AG04450 (cell line): ENCODE measurements around the gene ILDR1. TPM values are rescaled to one million over a fixed set of nuclear protein-coding genes. Genes with fewer than 3 reads are reported as not detected.

ENCODE experiments used
- CTCF ChIA-PET: fragments of 300-600, 350-600 bp; formaldehyde crosslinking; extraction: SDS; loops from one replicate; lab custom pipeline; 2022; ENCODE audit warnings: antibody characterized with exemption, inconsistent platforms; lab: Charles Lee
- POLR2A ChIA-PET: fragments of 350-600 bp; formaldehyde crosslinking; extraction: SDS; loops from one replicate; lab custom pipeline; 2021; ENCODE audit warnings: antibody characterized with exemption, inconsistent platforms; lab: Yijun Ruan, JAX
- DNase-seq: peaks from one replicate; pipeline ENCODE4 v3.0.0-alpha.2; 2011; ENCODE audit warnings: low read depth, low spot score
- H3K27ac ChIP-seq: one replicate; pipeline ENCODE4 v1.5.1; 2012; ENCODE audit warnings: low read depth, low read length, control low read depth
- H3K27me3 ChIP-seq: one replicate; pipeline ENCODE4 v1.6.0; 2012; ENCODE audit warnings: low read length; ENCODE audit not compliant: control insufficient read depth, insufficient read depth
- H3K4me3 ChIP-seq: 2 replicates; pipeline ENCODE4 v1.5.1; 2011; ENCODE audit warnings: mild to moderate bottlenecking, low read depth, low read length, control low read depth
- H3K9me3 ChIP-seq: 2 replicates; pipeline ENCODE4 v1.5.1; 2012; ENCODE audit warnings: low read length; ENCODE audit not compliant: control insufficient read depth, insufficient read depth
- polyA plus RNA-seq: library from polyadenylated mRNA; depleted of rRNA; stranded (reverse); fragments of >200 nt; gene quantifications from 2 replicates; pipeline ENCODE4 v1.2.3, GENCODE V29; 2011
- TF ChIP-seq, protein P1 (sequence below): IDR thresholded peaks from 2 replicates; pipeline ENCODE4 v1.5.1; 2011; ENCODE audit warnings: low read depth, low read length, control low read depth, inconsistent platforms

Gene ILDR1
- polyA plus RNA-seq, 1 experiment: not detected

DNA sequence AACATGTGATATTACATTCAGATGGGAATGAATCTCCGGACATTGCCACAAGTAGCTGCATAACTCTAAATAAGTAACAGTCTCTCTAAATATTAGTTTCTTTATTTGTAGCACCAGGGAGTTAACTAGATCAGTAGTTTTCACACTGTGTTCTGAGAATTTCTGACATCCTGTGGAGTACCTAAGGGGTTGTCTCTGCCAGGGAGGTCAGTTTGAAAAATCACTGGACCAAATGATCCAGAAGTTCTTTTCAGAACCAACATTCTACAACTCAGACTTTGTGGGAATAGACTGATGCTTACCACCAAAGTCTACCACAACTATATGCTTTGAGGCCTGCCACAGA, 9.0 kb upstream of the ILDR1 start:
- POLR2A ChIA-PET: no interaction called here
- CTCF ChIA-PET: interaction anchor here (0.9 kb wide), 1 partner anchor 35 kb away, joined by 3 read pairs; no protein-coding TSS in a partner anchor
- Histone ChIP-seq H3K27ac (no peak overlapping the region), H3K4me3 (no peak overlapping the region), H3K27me3 (no peaks in the 10 kb centered on the region), H3K9me3 (no peaks in the 10 kb centered on the region)
- TF ChIP-seq, protein P1, sequence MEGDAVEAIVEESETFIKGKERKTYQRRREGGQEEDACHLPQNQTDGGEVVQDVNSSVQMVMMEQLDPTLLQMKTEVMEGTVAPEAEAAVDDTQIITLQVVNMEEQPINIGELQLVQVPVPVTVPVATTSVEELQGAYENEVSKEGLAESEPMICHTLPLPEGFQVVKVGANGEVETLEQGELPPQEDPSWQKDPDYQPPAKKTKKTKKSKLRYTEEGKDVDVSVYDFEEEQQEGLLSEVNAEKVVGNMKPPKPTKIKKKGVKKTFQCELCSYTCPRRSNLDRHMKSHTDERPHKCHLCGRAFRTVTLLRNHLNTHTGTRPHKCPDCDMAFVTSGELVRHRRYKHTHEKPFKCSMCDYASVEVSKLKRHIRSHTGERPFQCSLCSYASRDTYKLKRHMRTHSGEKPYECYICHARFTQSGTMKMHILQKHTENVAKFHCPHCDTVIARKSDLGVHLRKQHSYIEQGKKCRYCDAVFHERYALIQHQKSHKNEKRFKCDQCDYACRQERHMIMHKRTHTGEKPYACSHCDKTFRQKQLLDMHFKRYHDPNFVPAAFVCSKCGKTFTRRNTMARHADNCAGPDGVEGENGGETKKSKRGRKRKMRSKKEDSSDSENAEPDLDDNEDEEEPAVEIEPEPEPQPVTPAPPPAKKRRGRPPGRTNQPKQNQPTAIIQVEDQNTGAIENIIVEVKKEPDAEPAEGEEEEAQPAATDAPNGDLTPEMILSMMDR: no peak
- DNase-seq: no peak

DNA sequence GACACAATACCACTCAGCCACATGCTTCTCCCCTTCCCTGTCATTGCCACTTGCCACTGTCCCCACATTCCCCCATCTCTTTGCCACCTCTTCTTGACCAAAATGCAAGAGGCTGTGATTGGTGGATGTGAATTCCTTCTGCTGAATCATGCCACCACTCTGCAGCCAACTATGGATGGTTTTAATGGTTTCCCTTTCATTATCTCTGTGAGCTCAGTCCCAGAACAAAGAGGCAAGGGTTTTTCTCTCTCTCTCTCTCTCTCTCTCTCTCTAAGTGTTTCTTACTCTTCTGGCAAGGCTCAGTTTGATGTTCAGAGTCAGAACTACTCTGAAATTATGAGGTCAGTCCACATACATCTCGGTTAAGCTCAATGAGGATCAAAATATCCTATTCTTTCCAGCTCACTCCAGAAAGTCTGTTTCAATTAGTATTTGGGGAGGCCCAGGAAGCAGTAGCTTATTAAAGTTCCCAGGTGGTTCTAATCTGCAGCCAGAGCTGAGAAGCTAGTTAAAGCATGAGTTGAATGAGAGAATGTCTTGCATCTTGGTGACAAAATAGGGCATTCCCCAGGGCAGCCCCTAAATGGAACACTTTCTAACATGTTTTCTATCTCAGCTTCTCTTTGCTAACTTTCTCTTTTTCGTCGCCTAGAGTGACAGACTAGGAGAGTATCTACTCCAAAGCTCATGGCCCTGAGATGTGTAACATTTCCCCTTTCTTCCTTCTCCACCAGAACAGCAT, 8.5 kb upstream of the ILDR1 start:
- Histone ChIP-seq H3K9me3 (no peaks in the 10 kb centered on the region), H3K4me3 (no peak overlapping the region), H3K27ac (no peak overlapping the region), H3K27me3 (no peaks in the 10 kb centered on the region)
- POLR2A ChIA-PET: no interaction called here
- CTCF ChIA-PET: interaction anchor here (0.9 kb wide), 1 partner anchor 35 kb away, joined by 3 read pairs; no protein-coding TSS in a partner anchor
- TF ChIP-seq, protein P1: no peak
- DNase-seq: no peak

DNA sequence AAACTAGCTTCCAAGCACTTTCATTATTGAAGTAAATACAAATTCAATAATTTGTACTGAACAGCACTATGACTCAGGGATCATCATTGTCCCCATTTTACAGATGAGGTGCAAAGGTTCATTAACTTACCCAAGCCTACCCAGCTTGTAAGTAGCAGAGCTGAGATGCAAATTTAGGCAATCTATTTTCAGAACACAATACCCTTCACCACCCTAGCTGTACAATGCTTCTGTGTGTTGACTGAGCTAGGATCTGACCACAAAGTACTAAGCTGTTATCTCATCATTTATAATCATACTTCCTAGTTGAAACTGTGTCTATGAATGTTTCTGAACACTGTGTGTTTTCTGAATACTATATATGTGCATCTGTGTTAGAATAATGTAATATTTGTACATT, 3.2 kb upstream of the ILDR1 start:
- Histone ChIP-seq H3K27ac (no peak overlapping the region), H3K4me3 (no peak overlapping the region), H3K9me3 (no peaks in the 10 kb centered on the region; the same call in 1 of the 2 replicates), H3K27me3 (peaks cover 9% of the 10 kb centered on the region)
- ChIA-PET POLR2A (no interaction called here), CTCF (interaction anchor here (0.9 kb wide), 1 partner anchor 30 kb away, joined by 3 read pairs; no protein-coding TSS in a partner anchor)
- TF ChIP-seq, protein P1: no peak
- no peak for DNase-seq

DNA sequence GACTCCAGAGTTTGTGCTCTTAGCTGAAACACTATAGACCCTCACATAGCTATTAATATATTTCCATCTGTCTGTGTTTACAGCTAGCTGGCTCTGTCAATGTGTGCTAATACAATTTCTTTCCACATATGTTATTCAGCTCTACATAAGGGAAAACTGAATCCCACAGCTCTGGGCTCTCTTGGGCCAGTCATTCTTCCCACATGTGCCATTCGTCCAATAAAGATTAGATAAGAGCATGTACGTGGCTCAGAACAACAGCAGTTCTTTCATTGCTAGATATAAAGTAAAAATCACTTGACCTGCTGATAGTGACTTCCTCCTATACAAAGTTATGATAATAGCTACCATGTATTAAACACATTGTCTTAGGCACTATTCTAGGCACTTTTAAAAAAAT, 2.8 kb upstream of the ILDR1 start:
- ChIA-PET CTCF (interaction anchor here (0.9 kb wide), 1 partner anchor 29 kb away, joined by 3 read pairs; no protein-coding TSS in a partner anchor), POLR2A (no interaction called here)
- DNase-seq: no peak

More for the DNA sequence above, 2.8 kb upstream of the ILDR1 start:
- Histone ChIP-seq H3K27ac (no peak overlapping the region), H3K9me3 (no peaks in the 10 kb centered on the region; the same call in 1 of the 2 replicates), H3K4me3 (no peak overlapping the region), H3K27me3 (peaks cover 9% of the 10 kb centered on the region)
- TF ChIP-seq, protein P1: no peak
